ENCODE data around the gene CHST5. TPM values are rescaled to one million over a fixed set of nuclear protein-coding genes. Genes with fewer than 3 reads are reported as not detected.

The CHST5 gene
- total and polyA plus RNA-seq, 4 donors: 0.09 to 1.3 (median 0.24) TPM; not detected in 1

GRCh38 chr16:75565640-75566039, 29.7 kb upstream of the CHST5 start:
- H3K9me3 ChIP-seq (ENCODE audit: control insufficient read depth in 4 of 4, insufficient read depth in 3 of 4, low read length in 3 of 4): no peaks in the 10 kb centered on the region
- ATAC-seq (ENCODE audit: insufficient read depth, low FRiP score) (no peak), DNase-seq (no peak)
- peak overlapping the region; percentile 48 for H3K4me3 ChIP-seq
- WGBS, 2 donors: 16 to 22% methylated on average over 15 of the region's 15 CpGs
- H3K9ac ChIP-seq (ENCODE audit: insufficient read depth in 1 of 2, low read length in 2 of 2): peak overlapping the region in 1 of 2 donors; percentile 93
- peak overlapping the region; percentile 33 to 89 for H3K27ac ChIP-seq (ENCODE audit: low read depth in 1 of 2, low read length in 1 of 2)
- no peak for TF ChIP-seq CTCF (IDR thresholded peaks at IDR 0.05; ENCODE audit: control extremely low read depth, extremely low read depth)
- H3K27me3 ChIP-seq (ENCODE audit: control insufficient read depth in 3 of 3, insufficient read depth in 3 of 3, low read length in 2 of 3): peaks cover 0 to 7% (median 0%) of the 10 kb centered on the region in 3 donors
- peaks cover 4 to 13% (median 10%) of the 10 kb centered on the region in 5 donors for H3K4me1 ChIP-seq (ENCODE audit: control insufficient read depth in 5 of 5, insufficient read depth in 5 of 5, low read length in 5 of 5)
- H3K36me3 ChIP-seq (ENCODE audit: control insufficient read depth in 4 of 4, insufficient read depth in 4 of 4, low read length in 4 of 4): peaks cover 0 to 32% (median 21%) of the 10 kb centered on the region in 4 donors

- H3K9me3 ChIP-seq (ENCODE audit: control insufficient read depth in 4 of 4, insufficient read depth in 3 of 4, low read length in 3 of 4): no peaks in the 10 kb centered on the region
- no peak overlapping the region for H3K4me3 ChIP-seq
- no peaks in the 10 kb centered on the region for H3K36me3 ChIP-seq (ENCODE audit: control insufficient read depth in 4 of 4, insufficient read depth in 4 of 4, low read length in 4 of 4)
- no peak overlapping the region for H3K9ac ChIP-seq (ENCODE audit: insufficient read depth in 1 of 2, low read length in 2 of 2)
- 71 to 81% methylated on average over 10 of the region's 10 CpGs for WGBS, 2 donors
- TF ChIP-seq CTCF (IDR thresholded peaks at IDR 0.05; ENCODE audit: control extremely low read depth, extremely low read depth): no peak
- peaks cover 0 to 8% (median 0%) of the 10 kb centered on the region in 3 donors for H3K27me3 ChIP-seq (ENCODE audit: control insufficient read depth in 3 of 3, insufficient read depth in 3 of 3, low read length in 2 of 3)
- ATAC-seq (ENCODE audit: insufficient read depth, low FRiP score) (no peak), DNase-seq (peak in 1 of 3 donors; percentile 26)
- peaks cover 0 to 9% (median 0%) of the 10 kb centered on the region in 5 donors for H3K4me1 ChIP-seq (ENCODE audit: control insufficient read depth in 5 of 5, insufficient read depth in 5 of 5, low read length in 5 of 5)
- no peak overlapping the region for H3K27ac ChIP-seq (ENCODE audit: low read depth in 1 of 2, low read length in 1 of 2)
Observed at GRCh38 chr16:75559564-75560372, 23.9 kb upstream of the CHST5 start.

- Histone ChIP-seq H3K9me3 (ENCODE audit: control insufficient read depth in 4 of 4, insufficient read depth in 3 of 4, low read length in 3 of 4) (no peaks in the 10 kb centered on the region), H3K9ac (ENCODE audit: insufficient read depth in 1 of 2, low read length in 2 of 2) (no peak overlapping the region), H3K27me3 (ENCODE audit: control insufficient read depth in 3 of 3, insufficient read depth in 3 of 3, low read length in 2 of 3) (peaks cover 0 to 5% (median 0%) of the 10 kb centered on the region in 3 donors), H3K36me3 (ENCODE audit: control insufficient read depth in 4 of 4, insufficient read depth in 4 of 4, low read length in 4 of 4) (no peaks in the 10 kb centered on the region), H3K4me3 (no peak overlapping the region), H3K4me1 (ENCODE audit: control insufficient read depth in 5 of 5, insufficient read depth in 5 of 5, low read length in 5 of 5) (peaks cover 0 to 12% (median 0%) of the 10 kb centered on the region in 5 donors), H3K27ac (ENCODE audit: low read depth in 1 of 2, low read length in 1 of 2) (no peak overlapping the region)
- ATAC-seq (ENCODE audit: insufficient read depth, low FRiP score): no peak
- no peak for TF ChIP-seq CTCF (IDR thresholded peaks at IDR 0.05; ENCODE audit: control extremely low read depth, extremely low read depth)
- WGBS, 2 donors: 65 to 78% methylated on average over 2 of the region's 2 CpGs
- DNase-seq: peak; percentile 37 to 63 (median 47)
Observed at GRCh38 chr16:75558846-75559401, 23.0 kb upstream of the CHST5 start.
